Left ventricle myocardium inferior (tissue), 1 donor: ENCODE measurements around the gene TTLL5. TPM values are rescaled to one million over a fixed set of nuclear protein-coding genes. Genes with fewer than 3 reads are reported as not detected.

ENCODE experiments used
- DNase-seq: peaks from one replicate; pipeline ENCODE4 v3.0.0-alpha.2; 2020
- H3K27ac ChIP-seq: fragments of 200-600 bp; replicated peaks from 2 replicates; pipeline ENCODE4 v1.8.0; 2021
- H3K27me3 ChIP-seq: fragments of 200-600 bp; 2 replicates; pipeline ENCODE4 v1.8.0; 2021; ENCODE audit warnings: low read depth
- H3K36me3 ChIP-seq: fragments of 200-600 bp; 2 replicates; pipeline ENCODE4 v1.8.0; 2021
- H3K4me1 ChIP-seq: fragments of 200-600 bp; 2 replicates; pipeline ENCODE4 v1.8.0; 2021
- H3K4me3 ChIP-seq: fragments of 200-600 bp; 2 replicates; pipeline ENCODE4 v1.8.0; 2021; ENCODE audit warnings: mild to moderate bottlenecking, moderate library complexity
- H3K9me3 ChIP-seq: fragments of 200-600 bp; replicated peaks from 2 replicates; pipeline ENCODE4 v1.8.0; 2021
- intact Hi-C: fragments of 100-400 bp; cut with micrococcal nuclease; formaldehyde crosslinking; loops from one replicate; pipeline ENCODE4 v1.11.0; 2022
- total RNA-seq: library from RNA; stranded (reverse); fragmentation: NEBNext Ultra II Directional; extraction: Animal tissue kit (Norgen Biotek cat#: 25700); gene quantifications from one replicate; pipeline ENCODE4 v1.2.1, GENCODE V29; 2021
- TF ChIP-seq, protein P1 (sequence below): fragments of 200-600 bp; IDR thresholded peaks from 2 replicates; pipeline ENCODE4 v1.8.0; 2021; ENCODE audit warnings: antibody characterized with exemption, mild to moderate bottlenecking, borderline replicate concordance
- donor health status: DM: no; HTN: yes; CAD: no; lungs with severe emphysema.

TTLL5 gene
- total RNA-seq, 1 donor from 2014 or later = 16.3 TPM

DNA sequence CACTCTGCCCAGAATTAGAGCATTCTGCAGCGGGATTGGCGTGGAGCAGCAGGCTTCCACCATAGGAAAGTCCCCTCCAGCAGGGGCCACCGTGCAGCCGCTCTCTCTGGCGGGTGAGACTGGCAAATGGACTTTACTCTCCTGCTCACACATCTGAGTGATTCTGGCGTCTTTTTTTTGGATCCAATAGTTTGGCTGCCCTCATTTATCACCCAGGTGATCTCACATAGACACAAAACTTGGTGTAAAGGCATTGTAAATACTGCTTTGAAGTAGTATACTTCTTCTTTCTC is 190.5 kb downstream of the TTLL5 start:
- DNase-seq = no peak
- intact Hi-C loops = no loop called here
- Histone ChIP-seq H3K36me3 (no peaks in the 10 kb centered on the region), H3K4me3 (no peak overlapping the region), H3K27ac (no peak overlapping the region), H3K27me3 (no peaks in the 10 kb centered on the region), H3K4me1 (no peaks in the 10 kb centered on the region), H3K9me3 (no peaks in the 10 kb centered on the region)
- TF ChIP-seq, protein P1, sequence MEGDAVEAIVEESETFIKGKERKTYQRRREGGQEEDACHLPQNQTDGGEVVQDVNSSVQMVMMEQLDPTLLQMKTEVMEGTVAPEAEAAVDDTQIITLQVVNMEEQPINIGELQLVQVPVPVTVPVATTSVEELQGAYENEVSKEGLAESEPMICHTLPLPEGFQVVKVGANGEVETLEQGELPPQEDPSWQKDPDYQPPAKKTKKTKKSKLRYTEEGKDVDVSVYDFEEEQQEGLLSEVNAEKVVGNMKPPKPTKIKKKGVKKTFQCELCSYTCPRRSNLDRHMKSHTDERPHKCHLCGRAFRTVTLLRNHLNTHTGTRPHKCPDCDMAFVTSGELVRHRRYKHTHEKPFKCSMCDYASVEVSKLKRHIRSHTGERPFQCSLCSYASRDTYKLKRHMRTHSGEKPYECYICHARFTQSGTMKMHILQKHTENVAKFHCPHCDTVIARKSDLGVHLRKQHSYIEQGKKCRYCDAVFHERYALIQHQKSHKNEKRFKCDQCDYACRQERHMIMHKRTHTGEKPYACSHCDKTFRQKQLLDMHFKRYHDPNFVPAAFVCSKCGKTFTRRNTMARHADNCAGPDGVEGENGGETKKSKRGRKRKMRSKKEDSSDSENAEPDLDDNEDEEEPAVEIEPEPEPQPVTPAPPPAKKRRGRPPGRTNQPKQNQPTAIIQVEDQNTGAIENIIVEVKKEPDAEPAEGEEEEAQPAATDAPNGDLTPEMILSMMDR = no peak

GRCh38 chr14:75854111-75854799 is 193.2 kb downstream of the TTLL5 start:
- Histone ChIP-seq H3K36me3 (no peaks in the 10 kb centered on the region), H3K4me1 (no peaks in the 10 kb centered on the region), H3K9me3 (no peaks in the 10 kb centered on the region), H3K27ac (no peak overlapping the region), H3K27me3 (no peaks in the 10 kb centered on the region), H3K4me3 (no peak overlapping the region)
- DNase-seq = no peak
- intact Hi-C loops = no loop called here
- TF ChIP-seq, protein P1 = no peak

DNA sequence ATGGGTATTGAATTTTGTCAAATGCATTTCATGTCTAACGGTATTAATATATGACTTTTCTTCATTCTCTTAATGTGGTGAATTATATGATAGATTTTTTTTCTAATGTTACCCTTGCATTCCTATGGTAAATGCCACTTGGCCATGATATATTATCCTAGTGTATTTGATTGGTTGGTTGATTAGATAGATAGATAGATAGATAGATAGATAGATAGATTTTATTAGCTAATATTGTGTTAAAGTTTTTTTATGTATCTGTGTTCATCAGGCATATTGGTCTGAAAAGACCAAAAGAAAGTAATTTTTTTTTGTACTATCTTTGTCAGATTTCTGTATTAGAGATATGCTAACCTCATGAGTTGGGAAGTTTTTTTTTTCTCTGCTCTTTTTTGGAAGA is 196.2 kb downstream of the TTLL5 start:
- no peak for DNase-seq
- intact Hi-C loops = no loop called here

DNA sequence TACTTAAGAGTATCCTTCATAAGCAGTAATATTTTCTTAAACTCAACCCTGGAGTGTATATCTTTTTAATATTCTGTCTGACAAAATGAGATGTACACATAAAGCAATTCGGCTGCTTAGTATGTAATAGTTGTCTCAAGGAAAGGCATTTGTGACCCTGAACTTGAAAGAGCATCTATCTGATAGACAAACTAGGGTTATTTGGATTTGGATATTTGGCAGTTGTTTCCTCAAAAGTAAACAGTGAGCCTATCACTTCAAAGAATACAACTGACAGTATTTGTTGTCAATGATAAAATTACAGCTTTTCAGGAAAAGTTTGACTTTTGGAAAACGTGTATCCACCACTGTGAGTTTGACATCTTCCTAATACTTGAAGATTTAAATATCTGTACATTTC is 197.3 kb downstream of the TTLL5 start:
- Histone ChIP-seq H3K9me3 (no peaks in the 10 kb centered on the region), H3K27ac (no peak overlapping the region), H3K4me1 (peaks cover 12% of the 10 kb centered on the region), H3K36me3 (no peaks in the 10 kb centered on the region), H3K4me3 (no peak overlapping the region), H3K27me3 (no peaks in the 10 kb centered on the region)
- intact Hi-C loops = no loop called here
- no peak for DNase-seq
- TF ChIP-seq, protein P1 = no peak

More for the DNA sequence above, 196.2 kb downstream of the TTLL5 start:
- Histone ChIP-seq H3K9me3 (no peaks in the 10 kb centered on the region), H3K36me3 (no peaks in the 10 kb centered on the region), H3K4me1 (peaks cover 12% of the 10 kb centered on the region), H3K27me3 (no peaks in the 10 kb centered on the region), H3K4me3 (no peak overlapping the region), H3K27ac (no peak overlapping the region)
- TF ChIP-seq, protein P1 = no peak

GRCh38 chr14:75859746-75860145 is 198.7 kb downstream of the TTLL5 start:
- TF ChIP-seq, protein P1 = no peak
- intact Hi-C loops = no loop called here
- H3K27ac ChIP-seq = no peak overlapping the region
- H3K36me3 ChIP-seq = no peaks in the 10 kb centered on the region
- no peak for DNase-seq
- no peaks in the 10 kb centered on the region for H3K9me3 ChIP-seq
- H3K4me3 ChIP-seq = no peak overlapping the region
- peaks cover 12% of the 10 kb centered on the region for H3K4me1 ChIP-seq
- no peaks in the 10 kb centered on the region for H3K27me3 ChIP-seq
